HG03571 (cell line): ENCODE measurements around the gene GSG1.

Experiments used
- ATAC-seq: cut with Tn5 transposase; IDR thresholded peaks from one replicate; pipeline ENCODE4 v1.9.1; 2021; ENCODE audit not compliant: unreplicated experiment

The GSG1 gene

DNA sequence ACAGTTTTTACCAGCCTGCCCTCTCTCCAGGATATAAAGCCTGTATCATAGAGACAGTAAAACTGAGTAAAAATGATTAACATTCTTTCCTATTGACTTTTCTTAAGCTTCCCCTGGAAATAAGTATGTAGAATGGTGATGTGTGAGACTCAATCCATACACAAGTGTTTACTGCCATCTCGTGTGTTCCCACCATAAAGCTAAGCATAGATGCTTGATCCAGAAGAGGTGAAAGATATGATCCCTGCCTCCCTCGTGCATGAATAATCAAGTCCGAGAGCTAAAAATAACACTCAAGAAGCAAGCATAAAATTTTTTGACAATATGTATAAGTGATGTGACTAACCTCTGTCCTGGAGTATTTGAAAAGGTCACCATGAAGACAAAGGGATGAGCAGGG, 16.9 kb upstream of the GSG1 start:
- ATAC-seq = no peak

DNA sequence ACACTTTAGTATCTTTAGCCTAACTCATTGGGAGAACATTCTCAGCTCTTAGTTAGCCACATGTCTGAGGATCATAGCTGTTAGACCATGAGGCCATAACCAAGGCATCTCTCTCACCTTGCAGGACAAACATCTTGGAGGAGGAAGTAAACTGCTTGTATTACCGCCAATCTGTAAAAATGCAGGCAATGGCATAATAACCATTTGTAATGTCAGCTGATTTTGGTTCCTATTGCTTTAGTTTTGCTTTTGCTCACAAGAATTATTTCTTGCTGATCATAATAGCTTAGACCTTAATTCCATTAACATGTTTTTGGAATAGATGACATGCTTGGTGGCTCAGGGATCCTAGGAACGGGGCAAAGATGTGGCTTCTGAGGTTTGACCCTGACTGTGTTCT, 16.4 kb upstream of the GSG1 start:
- ATAC-seq = no peak

DNA sequence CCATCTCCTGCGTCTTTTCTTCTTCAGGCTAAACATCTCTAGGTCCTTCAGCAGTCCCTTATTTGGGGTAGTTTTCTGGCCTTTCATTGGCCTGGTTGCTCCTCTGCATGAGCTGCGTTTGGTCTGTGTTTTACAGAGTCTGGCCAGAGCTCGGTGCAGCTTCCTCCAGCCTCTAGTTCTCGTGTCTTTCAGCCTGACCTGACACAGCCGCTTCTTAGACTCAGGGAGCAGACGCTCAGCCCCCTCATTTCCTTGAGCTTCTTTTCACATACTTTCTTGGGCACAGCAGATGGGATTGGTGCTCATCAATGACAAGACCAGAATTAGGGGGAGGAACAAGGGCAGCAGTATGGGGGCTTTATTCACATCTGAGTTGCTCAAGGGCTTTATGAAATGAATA, 13.6 kb upstream of the GSG1 start:
- no peak for ATAC-seq

DNA sequence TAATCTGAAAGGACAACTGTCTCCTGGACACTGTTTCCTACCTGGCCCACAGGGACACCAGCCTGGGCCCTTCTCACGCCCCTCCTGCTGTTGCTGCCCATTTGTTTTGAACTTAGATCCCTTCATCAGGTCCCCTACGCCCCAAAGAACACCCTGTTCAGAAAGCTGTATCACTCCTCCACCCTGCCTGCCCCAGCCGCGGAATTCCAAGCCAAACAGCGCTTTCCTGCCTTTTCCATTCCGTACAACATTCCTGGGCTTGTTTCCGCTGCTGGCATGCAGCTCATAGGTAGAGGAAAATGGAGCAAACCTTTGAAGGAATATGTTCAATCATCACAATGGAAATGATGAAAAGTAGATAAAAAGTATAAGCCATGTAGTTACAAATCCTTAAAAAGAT, 12.8 kb upstream of the GSG1 start:
- no peak for ATAC-seq

DNA sequence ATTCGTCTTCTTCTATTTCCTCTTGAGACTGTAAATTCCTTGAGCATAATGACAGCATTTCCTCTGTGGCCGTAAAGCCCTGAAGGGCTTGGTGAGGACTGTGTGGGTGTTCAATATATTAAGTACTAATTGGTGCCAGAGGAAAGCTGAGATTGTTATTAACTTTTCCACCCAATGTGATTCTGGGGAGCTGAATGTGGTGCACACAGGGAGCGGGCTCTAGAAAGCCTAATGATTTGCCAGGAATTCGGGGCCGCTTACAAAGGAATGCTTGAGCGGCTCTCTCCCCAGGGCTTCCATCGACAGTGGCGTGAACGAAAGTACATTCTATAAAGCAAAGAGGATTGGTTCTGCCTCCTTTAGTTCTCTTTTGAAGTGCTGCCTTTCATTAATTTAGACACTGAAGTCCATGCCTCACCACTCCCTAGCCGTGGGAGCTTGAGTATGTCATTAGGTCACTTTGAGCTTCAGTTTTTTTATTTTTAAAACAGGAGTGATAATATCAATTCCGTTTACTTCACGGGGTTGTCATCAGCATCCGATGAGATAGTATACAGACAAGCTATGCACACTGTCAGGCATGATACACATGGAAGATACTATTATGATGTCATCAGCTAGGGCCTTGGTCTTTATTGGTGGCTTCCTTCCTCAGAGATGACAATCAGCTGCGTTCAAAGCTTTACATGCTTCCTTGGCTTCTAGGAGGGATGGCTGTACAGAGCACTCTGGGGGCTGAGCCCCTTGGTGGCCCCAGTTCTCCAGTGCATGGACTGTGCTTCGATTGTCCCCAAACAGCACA, 11.0 kb upstream of the GSG1 start:
- no peak for ATAC-seq

DNA sequence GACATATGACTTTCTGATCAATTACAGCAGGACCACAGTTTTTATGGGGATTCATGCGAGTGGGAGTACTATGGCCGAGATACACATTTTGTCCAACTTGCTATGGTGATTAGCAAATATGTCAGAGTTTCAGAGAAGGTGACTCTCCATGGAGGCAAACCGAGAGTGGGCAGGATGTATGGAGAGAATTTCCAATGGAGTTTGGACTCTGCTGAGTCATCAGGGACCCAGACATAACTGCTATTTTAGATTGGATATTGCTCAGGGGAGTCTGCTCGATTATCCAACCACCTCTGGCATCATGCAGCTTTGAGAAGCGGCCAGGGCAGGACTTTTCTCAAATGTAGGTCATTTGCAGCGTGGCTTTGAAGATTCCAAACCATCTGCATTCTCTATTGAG, 9.5 kb upstream of the GSG1 start:
- ATAC-seq = no peak

DNA sequence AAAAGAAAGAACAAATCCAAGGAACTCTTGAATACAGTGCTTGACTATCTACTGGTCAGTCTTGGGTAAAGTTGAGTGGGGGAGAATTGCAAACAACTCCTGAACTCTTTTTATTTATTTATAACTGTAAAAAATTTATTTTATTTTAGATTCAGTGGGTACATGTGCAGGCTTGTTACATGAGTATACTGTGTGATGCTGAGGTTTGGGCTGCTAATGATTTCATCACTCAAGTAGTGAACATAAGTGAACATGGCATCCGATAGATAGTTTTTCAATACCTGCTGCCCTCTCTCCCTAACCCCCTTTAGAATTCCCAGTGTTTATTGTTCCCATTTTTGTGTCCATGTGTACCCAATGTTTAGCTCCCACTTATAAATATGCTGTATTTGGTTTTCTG, 3.2 kb upstream of the GSG1 start:
- ATAC-seq = no peak

DNA sequence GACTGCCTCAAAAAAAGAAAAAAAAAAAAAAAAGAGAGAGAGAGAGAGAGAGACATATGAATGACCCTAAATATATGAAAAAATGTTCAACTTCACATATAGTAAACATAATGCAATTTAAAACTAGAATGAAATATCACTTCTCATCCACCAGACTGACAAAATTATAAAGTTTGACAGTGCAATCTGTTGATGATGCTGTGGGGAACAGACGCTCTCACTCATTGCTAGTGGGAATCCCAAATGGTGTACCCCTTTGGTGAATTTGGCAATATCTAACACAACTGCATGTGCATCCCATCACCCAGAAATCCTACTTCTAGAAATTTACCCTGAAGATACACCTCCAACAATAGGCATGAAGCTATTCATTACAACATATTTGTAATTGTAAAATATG, 2.3 kb upstream of the GSG1 start:
- ATAC-seq = no peak

DNA sequence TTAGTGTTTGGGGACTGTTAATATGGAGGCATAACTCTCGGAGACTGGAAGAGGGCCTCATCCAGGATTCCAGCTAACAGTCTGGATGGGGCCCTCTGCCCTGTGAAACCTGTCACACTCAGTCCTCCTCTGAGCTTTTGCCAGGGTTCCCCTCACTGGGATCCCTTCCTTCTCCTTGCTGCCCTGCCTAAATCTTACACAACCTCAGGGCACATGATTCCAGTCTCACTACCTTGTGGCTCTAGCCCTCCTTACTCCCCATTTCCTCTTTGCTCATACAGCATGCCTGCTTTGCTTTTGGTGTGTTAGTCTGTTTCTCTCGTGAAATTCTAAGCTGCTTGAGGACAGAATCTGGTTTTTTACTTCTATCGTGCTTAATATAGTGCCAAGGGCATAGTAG, 942 bp upstream of the GSG1 start:
- ATAC-seq = no peak

DNA sequence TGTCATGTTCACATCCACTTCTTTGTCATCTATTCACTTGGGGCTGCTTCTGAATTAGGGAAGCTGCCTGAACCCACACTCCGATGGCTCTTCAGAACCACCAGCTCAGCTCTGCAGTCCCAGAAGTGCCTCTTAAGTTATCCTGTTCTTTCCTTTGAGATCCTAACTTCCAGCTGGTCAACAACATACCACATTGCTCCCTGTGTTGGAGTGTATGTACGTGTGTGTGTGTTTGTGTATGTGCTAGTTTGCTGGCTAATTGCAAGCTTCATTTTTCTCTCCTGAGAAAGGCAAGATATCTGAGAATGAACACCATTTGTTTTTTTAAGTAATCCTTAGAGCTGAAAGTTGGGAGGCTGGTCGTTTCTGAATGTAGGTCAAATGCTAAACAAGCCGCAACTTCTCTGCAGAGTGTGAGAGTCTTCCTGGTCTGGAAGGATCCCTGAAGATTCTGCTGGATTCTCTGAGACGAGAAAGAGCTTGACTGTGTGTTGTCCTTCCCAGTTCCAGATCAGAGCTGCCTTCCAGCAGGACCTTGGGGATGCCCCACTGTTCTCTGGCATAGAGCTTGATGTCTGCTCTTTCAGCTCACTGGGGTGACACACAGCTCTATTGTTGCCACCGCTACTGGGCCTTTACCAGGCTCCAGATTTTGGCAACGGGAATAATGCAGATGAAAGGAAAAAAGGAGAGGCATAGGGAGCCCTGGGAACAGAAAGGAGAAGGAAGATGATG, 839 bp downstream of the GSG1 start:
- no peak for ATAC-seq

DNA sequence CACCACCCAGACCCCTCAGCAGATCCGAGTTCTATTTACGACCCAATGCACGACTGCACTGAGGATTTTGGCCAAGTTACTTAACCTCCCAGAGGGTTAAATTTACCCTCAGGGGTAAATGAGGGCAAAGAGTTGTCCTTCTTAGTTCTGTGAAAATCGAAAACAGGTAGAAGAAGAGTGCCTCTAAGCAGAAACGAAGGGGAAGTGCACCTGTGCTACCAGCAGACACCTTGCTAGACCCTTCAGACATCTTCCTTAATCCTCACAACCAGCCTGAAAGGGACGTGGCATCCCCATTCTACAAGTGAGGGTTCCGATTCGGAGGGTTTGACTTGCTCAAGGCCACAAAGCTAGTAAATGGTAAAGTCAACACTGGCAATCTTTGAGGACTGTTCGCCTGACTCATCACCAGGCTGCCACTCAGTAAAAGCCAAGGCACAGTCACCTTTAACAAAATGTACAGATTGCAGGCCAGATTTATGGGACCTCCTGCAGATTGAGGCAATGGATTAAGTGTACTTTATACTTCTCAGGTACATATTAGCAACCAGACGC, 1.6 kb downstream of the GSG1 start:
- no peak for ATAC-seq

DNA sequence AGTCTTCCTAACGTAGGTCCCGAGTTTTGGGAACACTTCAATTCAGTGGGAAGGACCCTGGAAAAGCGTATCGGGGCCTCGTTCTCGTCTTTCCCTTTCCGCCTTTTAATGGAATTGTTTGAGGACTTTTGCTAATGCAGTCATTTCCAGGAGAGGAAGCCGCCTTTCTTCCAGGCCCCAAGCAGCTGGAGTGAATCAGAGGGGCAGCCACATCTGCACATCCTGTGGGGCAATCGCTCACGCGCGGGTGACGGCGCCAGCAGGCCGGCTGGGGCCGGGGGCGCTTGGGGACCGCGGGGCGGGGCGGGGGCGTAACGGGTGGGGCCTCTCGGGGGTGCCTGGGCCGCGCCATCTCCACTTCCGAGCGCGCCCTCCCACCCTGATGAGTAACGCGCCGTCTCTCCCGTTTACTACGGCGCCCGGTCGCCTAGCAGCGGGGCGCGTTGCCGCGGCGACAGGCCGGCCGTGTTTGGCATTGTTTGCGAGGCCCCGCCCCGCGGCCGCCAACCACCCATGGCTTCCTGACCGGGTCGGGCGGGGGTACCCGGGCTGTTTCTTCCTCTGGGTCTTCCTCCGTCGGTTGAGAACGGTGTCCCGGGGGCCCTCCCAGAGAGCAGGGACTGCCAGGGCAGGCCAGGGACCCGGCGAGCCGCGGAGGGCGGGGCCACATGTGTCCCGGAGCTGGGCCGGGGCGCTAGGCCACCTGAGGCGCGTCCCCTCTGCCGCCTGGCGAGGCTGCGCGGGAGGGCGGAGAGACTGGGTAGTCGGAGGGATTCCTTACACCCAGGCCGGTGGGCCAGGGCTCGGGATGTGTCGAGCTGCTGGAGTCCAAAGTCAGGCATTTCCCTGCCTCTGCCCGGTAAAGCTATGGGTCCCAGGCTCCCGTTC, 2.3 kb downstream of the GSG1 start:
- ATAC-seq = peak; percentile 86

DNA sequence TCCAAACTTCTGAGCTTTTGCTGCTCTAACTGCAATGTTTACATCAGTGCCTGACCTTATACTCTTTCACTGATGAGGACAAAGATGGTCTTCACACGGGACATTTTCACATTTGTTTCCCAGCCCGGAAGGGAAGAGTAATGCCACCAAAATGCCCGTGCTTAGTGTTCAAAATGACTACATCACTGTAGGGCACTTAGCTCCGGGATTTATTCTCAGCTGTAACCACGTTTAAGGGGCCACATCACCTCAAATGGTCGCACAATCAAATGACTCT, 2.9 kb downstream of the GSG1 start:
- ATAC-seq = no peak

DNA sequence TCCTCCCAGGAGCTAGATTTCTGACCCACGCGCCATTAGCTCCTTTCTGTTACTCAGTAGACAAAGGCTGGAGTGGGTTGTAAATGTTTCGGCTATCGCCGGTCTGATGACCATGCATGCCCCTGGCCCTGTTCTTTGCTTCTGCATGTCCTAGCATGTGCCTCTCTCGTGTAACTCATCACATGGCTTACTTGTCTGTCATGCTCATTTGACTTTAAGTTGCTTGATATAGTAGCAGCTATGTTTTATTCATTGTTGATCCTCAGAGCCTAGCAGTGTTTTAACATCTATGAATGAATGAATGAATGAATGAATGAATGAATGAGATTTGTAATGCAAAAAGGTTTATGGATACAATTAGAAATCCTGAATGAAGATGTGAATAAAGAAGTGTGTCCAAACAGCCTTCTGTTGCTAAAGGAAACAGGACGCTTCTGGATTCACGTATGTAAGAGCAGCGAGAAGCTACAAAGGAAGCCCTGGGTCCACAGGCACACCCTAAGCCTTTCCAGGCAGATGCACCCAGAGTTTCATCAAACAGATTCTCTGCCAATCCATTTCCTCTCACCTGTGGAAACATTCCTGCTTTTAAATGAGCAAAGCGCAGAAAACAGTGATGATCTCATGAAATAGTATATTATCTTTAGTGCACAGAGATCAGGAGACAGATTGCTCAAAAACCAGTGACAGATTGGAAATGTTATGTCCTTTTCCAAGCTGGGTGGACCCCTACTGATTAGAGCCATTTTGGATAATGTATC, 3.4 kb downstream of the GSG1 start:
- ATAC-seq = no peak

DNA sequence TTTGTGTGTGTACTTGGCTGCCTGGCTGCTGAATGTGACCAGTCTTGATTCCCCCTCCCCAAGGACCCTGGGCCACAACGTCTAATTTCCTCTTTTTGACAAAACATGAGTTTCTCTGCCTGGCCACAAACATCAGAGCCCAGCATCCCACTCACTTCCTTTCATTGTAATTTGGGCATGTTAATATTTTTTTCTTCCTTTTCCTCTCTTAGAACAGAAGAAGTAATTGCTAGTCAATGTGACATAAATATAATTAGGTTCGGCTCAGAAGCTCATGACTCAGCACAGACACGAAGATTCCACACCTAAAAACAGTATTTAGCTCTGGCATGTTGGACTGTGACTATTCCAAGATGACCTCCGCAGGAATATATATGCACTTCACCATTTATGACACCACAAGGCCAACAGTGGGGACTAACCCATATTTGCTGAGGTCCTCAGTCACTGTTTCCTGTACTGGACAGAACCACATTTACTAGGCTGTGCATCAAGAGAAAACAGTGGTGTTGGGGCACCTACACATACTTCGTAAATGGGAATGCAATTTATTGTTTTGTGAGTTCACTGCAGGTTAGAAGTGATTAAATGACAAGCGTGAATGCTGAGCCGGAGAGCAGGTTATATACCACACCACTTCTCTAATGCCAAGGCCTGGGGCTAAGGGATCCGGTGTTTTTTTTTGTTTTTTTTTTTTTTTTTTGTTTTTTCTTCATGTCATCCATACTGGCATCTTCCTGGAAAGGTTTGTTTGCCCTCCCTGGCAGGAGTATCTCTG, 4.2 kb downstream of the GSG1 start:
- no peak for ATAC-seq

DNA sequence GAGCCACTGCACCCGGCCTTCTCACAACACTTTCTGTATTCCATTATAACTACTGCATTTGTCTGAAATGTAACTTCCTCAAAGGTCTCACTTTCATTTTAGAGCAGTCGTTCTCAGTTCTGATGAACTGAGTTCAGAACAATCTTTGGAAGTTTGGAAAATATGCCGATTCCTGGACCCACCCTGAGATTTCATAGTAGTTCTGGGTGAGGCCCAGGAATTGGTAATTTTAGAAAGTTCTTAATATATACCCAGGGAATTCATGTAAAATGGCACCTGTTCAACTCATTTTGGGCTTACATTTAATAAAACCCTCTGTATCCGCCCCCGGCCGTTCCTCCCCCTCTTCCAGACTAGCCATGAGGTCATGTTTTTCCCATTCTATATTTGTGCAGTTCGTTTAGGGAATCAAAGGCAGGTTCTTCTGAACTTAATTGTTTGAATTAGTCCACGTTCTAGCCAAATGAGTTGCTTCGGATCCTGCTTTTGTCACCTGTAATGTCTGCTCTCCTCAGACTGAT, 5.9 kb downstream of the GSG1 start:
- no peak for ATAC-seq

DNA sequence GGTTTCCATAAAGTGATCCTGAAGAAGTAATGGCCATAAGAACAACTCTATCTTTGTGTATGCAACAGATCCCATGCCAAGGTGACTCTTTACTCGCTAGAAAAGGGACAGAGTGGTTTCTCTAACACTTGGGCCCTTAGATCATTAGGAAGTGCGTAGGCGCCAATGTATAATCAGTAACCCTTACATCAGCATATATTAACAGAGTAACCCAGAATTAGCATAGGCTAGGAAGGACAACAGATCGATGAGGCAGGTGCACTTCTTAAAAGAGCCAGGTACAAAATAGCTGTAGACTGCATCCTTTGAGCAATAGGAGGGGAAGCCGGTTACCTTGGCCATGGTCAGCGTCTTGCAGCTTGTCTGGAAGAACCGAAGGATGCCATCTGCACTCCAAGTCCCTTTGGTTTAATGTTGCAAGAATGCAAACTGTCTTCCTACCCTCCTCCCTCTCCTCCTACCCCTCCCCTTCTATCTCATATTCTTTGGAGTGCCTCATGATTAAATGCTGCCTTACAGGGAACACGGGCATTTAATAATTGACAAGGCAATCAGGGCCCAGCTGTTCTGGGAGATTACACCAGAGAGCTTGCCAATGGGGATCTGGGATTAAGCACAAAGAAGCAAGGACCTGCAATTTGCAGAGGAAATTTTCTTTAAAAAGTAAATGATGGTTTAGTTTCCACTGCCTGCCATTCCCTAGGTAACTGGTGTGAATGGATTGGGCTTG, 8.0 kb downstream of the GSG1 start:
- no peak for ATAC-seq

DNA sequence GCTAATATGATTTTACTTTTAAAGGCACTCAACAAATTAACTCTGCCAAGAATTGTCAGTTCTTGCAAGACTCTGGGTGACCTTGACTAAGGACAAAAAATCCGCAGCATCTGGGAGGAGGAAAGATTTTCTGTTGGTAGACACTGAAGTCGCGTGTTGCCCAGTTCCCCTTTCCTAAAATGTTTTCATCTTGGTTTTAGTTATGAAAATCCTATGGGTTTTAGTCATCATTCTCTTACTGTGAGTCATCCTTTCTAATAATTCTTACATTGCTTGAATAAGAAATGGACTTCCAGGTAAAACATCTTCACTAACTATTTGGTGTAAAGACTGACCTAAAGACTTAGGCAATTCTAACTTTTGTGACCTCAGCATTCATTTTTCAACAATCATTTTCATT, 9.1 kb downstream of the GSG1 start:
- no peak for ATAC-seq

DNA sequence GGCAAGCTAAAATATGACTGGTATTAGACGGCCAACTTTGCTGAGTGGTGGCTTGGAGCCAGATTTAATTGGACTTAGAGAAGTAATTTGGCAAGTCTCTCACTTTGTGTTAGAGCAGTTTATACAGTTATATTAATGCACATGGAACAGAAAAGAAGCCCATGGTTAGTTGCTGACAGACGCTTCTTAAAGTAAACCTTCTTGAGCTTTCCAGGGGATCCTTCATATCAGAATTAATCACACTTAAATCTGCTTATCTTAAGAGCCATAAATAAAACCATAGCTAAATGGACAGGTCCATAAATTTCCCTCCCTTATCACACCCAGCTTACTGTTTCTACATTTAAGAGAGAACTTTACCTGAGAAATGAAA, 9.6 kb downstream of the GSG1 start:
- no peak for ATAC-seq
